Stomach (tissue), 4 donors: ENCODE results near the gene CNP.

Experiments
- CTCF ChIP-seq, 7 experiments: fragments of 450-650 bp in 4 of 7; fragments of 200-600 bp in 3 of 7; sonication (generic) in 3 of 7; IDR thresholded peaks; one replicate each; pipeline ENCODE4 v1.5.1; 2016 to 2019; ENCODE audit warnings: antibody characterized with exemption in 7 of 7, control low read depth in 2 of 7, mild to moderate bottlenecking in 1 of 7
- EP300 ChIP-seq: sonication (generic); formaldehyde crosslinking; IDR thresholded peaks from one replicate; pipeline ENCODE4 v1.6.1; 2017; ENCODE audit warnings: antibody characterized with exemption
- POLR2A ChIP-seq, 4 donors: fragments of 450-650 bp; IDR thresholded peaks; one replicate each; pipeline ENCODE4 v1.6.1; 2016; ENCODE audit warnings: antibody characterized with exemption in 4 of 4, control low read depth in 2 of 4, mild to moderate bottlenecking in 1 of 4, moderate library complexity in 1 of 4
- POLR2AphosphoS5 ChIP-seq, 3 donors: sonication (generic); formaldehyde crosslinking; IDR thresholded peaks; one replicate each; pipeline ENCODE4 v1.6.1; 2016; ENCODE audit warnings: antibody characterized with exemption in 3 of 3

- TF ChIP-seq CTCF (IDR thresholded peaks at IDR 0.05) (no peak), POLR2A (IDR thresholded peaks at IDR 0.05) (no peak), POLR2AphosphoS5 (IDR thresholded peaks at IDR 0.05) (no peak), EP300 (no peak)
These were observed 23.1 kb upstream of the CNP start for GRCh38 chr17:41943492-41943891.
